GM23338 (cell line): ENCODE measurements around the gene CLDN8. TPM values are rescaled to one million over a fixed set of nuclear protein-coding genes. Genes with fewer than 3 reads are reported as not detected.

Experiments used
- ATAC-seq: fragments of 200-7000 bp; cut with Tn5 transposase; 3 replicates; pipeline ENCODE4 v1.9.1; 2020
- DNase-seq: peaks from one replicate; pipeline ENCODE4 v3.0.0-alpha.2; 2015; ENCODE audit warnings: low spot score
- H2AFZ ChIP-seq: fragments of 200-600 bp; sonication (generic); 2 replicates; pipeline ENCODE4 v1.8.0; 2016; ENCODE audit warnings: antibody characterized with exemption, mild to moderate bottlenecking, moderate library complexity
- H3F3A ChIP-seq: fragments of 200-600 bp; sonication (generic); replicated peaks from 2 replicates; pipeline ENCODE4 v1.8.0; 2017; ENCODE audit warnings: antibody characterized with exemption, mixed run types, low read depth
- H3K27ac ChIP-seq: fragments of 200-600 bp; sonication (generic); 2 replicates; pipeline ENCODE4 v1.6.1; 2016; ENCODE audit warnings: low read depth
- H3K27me3 ChIP-seq: fragments of 200-600 bp; sonication (generic); 2 replicates; pipeline ENCODE4 v1.8.0; 2016; ENCODE audit warnings: mild to moderate bottlenecking, mixed run types, moderate library complexity; ENCODE audit not compliant: insufficient read depth
- H3K36me3 ChIP-seq: fragments of 200-600 bp; sonication (generic); 2 replicates; pipeline ENCODE4 v1.8.0; 2016; ENCODE audit warnings: mild to moderate bottlenecking; ENCODE audit not compliant: insufficient read depth
- H3K4me1 ChIP-seq: fragments of 200-600 bp; sonication (generic); 2 replicates; pipeline ENCODE4 v1.8.0; 2016; ENCODE audit warnings: mild to moderate bottlenecking, moderate library complexity; ENCODE audit not compliant: insufficient read depth
- H3K4me2 ChIP-seq: fragments of 200-600 bp; sonication (generic); 2 replicates; pipeline ENCODE4 v1.7.1; 2017; ENCODE audit warnings: mixed run types
- H3K4me3 ChIP-seq: fragments of 200-600 bp; sonication (generic); 2 replicates; pipeline ENCODE4 v1.6.1; 2016; ENCODE audit warnings: mixed run types
- H3K79me2 ChIP-seq: fragments of 200-600 bp; sonication (generic); replicated peaks from 2 replicates; pipeline ENCODE4 v1.8.0; 2017; ENCODE audit warnings: mild to moderate bottlenecking; ENCODE audit not compliant: insufficient read depth
- H3K9me2 ChIP-seq: fragments of 200-600 bp; sonication (generic); 2 replicates; pipeline ENCODE4 v1.8.0; 2017; ENCODE audit not compliant: insufficient read depth
- H4K20me1 ChIP-seq: fragments of 200-600 bp; sonication (generic); replicated peaks from 2 replicates; pipeline ENCODE4 v1.8.0; 2017; ENCODE audit warnings: mild to moderate bottlenecking; ENCODE audit not compliant: insufficient read depth
- H3K27ac Mint-ChIP-seq: 2 replicates; pipeline ENCODE4 v1.8.0; 2020; ENCODE audit warnings: inconsistent platforms, mild to moderate bottlenecking, moderate library complexity, mixed read lengths
- H3K27me3 Mint-ChIP-seq: 3 replicates; pipeline ENCODE4 v1.8.0; 2022; ENCODE audit warnings: low read depth, mild to moderate bottlenecking, moderate library complexity, mixed read lengths, inconsistent platforms; ENCODE audit not compliant: insufficient read depth, poor library complexity
- H3K36me3 Mint-ChIP-seq: 3 replicates; pipeline ENCODE4 v1.8.0; 2021; ENCODE audit warnings: low read depth, mild to moderate bottlenecking, inconsistent platforms, moderate library complexity, mixed read lengths
- H3K4me1 Mint-ChIP-seq: 3 replicates; pipeline ENCODE4 v1.8.0; 2020; ENCODE audit warnings: mild to moderate bottlenecking, inconsistent platforms, mixed read lengths
- H3K4me3 Mint-ChIP-seq: 3 replicates; pipeline ENCODE4 v1.8.0; 2021; ENCODE audit warnings: moderate library complexity, mild to moderate bottlenecking, inconsistent platforms, mixed read lengths
- H3K9me3 Mint-ChIP-seq: 3 replicates; pipeline ENCODE4 v1.8.0; 2020; ENCODE audit warnings: moderate library complexity, mild to moderate bottlenecking, inconsistent platforms, mixed read lengths
- CREB1 ChIP-seq: fragments of 250-450 bp; sonication (Bioruptor Pico); IDR thresholded peaks from 2 replicates; pipeline ENCODE4 v1.5.0; 2020; ENCODE audit warnings: low read depth, mild to moderate bottlenecking, moderate library complexity
- CTCF ChIP-seq, 2 experiments: fragments of 200-600 bp in 1 of 2; sonication (generic) in 1 of 2; conservative IDR thresholded peaks; 2 replicates each; pipeline versions ENCODE4 v1.5.1 to v1.6.1; 2016 to 2017; ENCODE audit warnings: antibody characterized with exemption in 2 of 2, low read depth in 2 of 2, mild to moderate bottlenecking in 2 of 2, moderate library complexity in 1 of 2
- ETS1 ChIP-seq: IDR thresholded peaks from 2 replicates; pipeline ENCODE4 v1.6.1; 2016; ENCODE audit warnings: antibody characterized with exemption
- EZH2 ChIP-seq: fragments of 200-600 bp; sonication (generic); IDR thresholded peaks from one replicate; pipeline ENCODE4 v1.8.0; 2017; ENCODE audit warnings: antibody characterized with exemption, mild to moderate bottlenecking, low read depth; ENCODE audit not compliant: unreplicated experiment
- EZH2phosphoT487 ChIP-seq: fragments of 200-600 bp; sonication (generic); IDR thresholded peaks from one replicate; pipeline ENCODE4 v1.8.1; 2018; ENCODE audit warnings: antibody characterized with exemption; ENCODE audit not compliant: unreplicated experiment
- JUNB ChIP-seq: IDR thresholded peaks from one replicate; pipeline ENCODE4 v1.6.1; 2016; ENCODE audit warnings: antibody characterized with exemption; ENCODE audit not compliant: unreplicated experiment
- NANOG ChIP-seq: IDR thresholded peaks from 2 replicates; pipeline ENCODE4 v1.6.1; 2016; ENCODE audit warnings: antibody characterized with exemption, borderline replicate concordance
- POLR2AphosphoS5 ChIP-seq: IDR thresholded peaks from 2 replicates; pipeline ENCODE4 v1.6.1; 2016; ENCODE audit warnings: antibody characterized with exemption, low read depth
- REST ChIP-seq: IDR thresholded peaks from one replicate; pipeline ENCODE4 v1.6.1; 2018; ENCODE audit warnings: antibody characterized with exemption; ENCODE audit not compliant: unreplicated experiment
- STAT1 ChIP-seq: IDR thresholded peaks from one replicate; pipeline ENCODE4 v1.6.1; 2016; ENCODE audit warnings: antibody characterized with exemption; ENCODE audit not compliant: unreplicated experiment
- ZNF114 ChIP-seq: fragments of 250-450 bp; sonication (Bioruptor Pico); IDR thresholded peaks from 2 replicates; pipeline ENCODE4 v1.5.0; 2020; ENCODE audit warnings: mild to moderate bottlenecking, moderate library complexity
- ZNF462 ChIP-seq: fragments of 250-450 bp; sonication (Bioruptor Pico); IDR thresholded peaks from 2 replicates; pipeline ENCODE4 v1.5.0; 2020; ENCODE audit warnings: mild to moderate bottlenecking, moderate library complexity
- polyA plus RNA-seq: library from polyadenylated mRNA; unstranded; fragments of >200 nt; fragmentation: Nextera tagmentation; extraction: Ambion mirVana; gene quantifications from 2 replicates; pipeline ENCODE4 v1.2.1, GENCODE V29; 2016
- total RNA-seq: library from RNA; depleted of rRNA; stranded (reverse); fragments of >200 nt; shearing (Covaris generic); gene quantifications from 2 replicates; pipeline ENCODE4 v1.2.3, GENCODE V29; 2014

Gene CLDN8
- total and polyA plus RNA-seq, 2 experiments from 2014 or later, result not detected

GRCh38 chr21:30255679-30256078 lies 39.8 kb upstream of the CLDN8 start:
- Mint-ChIP-seq H3K4me3 (no peak overlapping the region), H3K27ac (no peak overlapping the region)

More at GRCh38 chr21:30255679-30256078, 39.8 kb upstream of the CLDN8 start:
- DNase-seq (no peak), ATAC-seq (no peak)
- TF ChIP-seq EZH2phosphoT487 (no peak), POLR2AphosphoS5 (no peak), ZNF114 (CRISPR knock-in tag) (no peak), JUNB (no peak), ETS1 (no peak), CREB1 (CRISPR knock-in tag) (no peak), CTCF (conservative IDR thresholded peaks at IDR 0.05; ENCODE audit: low read depth in 2 of 2) (no peak), NANOG (no peak), STAT1 (no peak), EZH2 (no peak), ZNF462 (CRISPR knock-in tag) (no peak), REST (no peak)
- Mint-ChIP-seq H3K4me1 (no peaks in the 10 kb centered on the region; the same call in 2 of the 3 replicates), H3K9me3 (no peaks in the 10 kb centered on the region), H3K27me3 (no peaks in the 10 kb centered on the region), H3K36me3 (no peaks in the 10 kb centered on the region)
- Histone ChIP-seq H3K4me1 (no peaks in the 10 kb centered on the region), H3K27ac (no peak overlapping the region), H2AFZ (no peak overlapping the region), H3F3A (no peaks in the 10 kb centered on the region), H3K4me3 (no peak overlapping the region), H3K79me2 (no peaks in the 10 kb centered on the region), H3K27me3 (no peaks in the 10 kb centered on the region), H4K20me1 (no peaks in the 10 kb centered on the region), H3K9me2 (no peaks in the 10 kb centered on the region), H3K4me2 (no peak overlapping the region), H3K36me3 (no peaks in the 10 kb centered on the region)
